Measurements from ENCODE around the gene RHOF. TPM values are rescaled to one million over a fixed set of nuclear protein-coding genes. Genes with fewer than 3 reads are reported as not detected.
A peak's percentile ranks its signal among the peaks of the same experiment; 100 is the strongest.

The RHOF gene
- total RNA-seq, 1 donor from 2014 or later = 41.0 TPM

- H3K27me3 ChIP-seq = no peaks in the 10 kb centered on the region
- H3K4me1 ChIP-seq = peaks cover 41% of the 10 kb centered on the region
- peak overlapping the region; percentile 100 for H3K27ac ChIP-seq
- DNase-seq = peak; percentile 86
- peaks cover 8% of the 10 kb centered on the region for H3K36me3 ChIP-seq
- TF ChIP-seq CTCF (IDR thresholded peaks at IDR 0.05) = no peak
- ATAC-seq = peak; percentile 0
- no peaks in the 10 kb centered on the region for H3K9me3 ChIP-seq
- intact Hi-C loops (cut with DNase I) = no loop called here
- peak overlapping the region; percentile 71 for H3K4me3 ChIP-seq
Measured at GRCh38 chr12:121800694-121801594, 7.5 kb upstream of the RHOF start.

- DNase-seq = peak; percentile 97
- H3K4me1 ChIP-seq = peaks cover 41% of the 10 kb centered on the region
- ATAC-seq = peak; percentile 71
- peak overlapping the region; percentile 71 for H3K4me3 ChIP-seq
- no peak for TF ChIP-seq CTCF (IDR thresholded peaks at IDR 0.05)
- peak overlapping the region; percentile 100 for H3K27ac ChIP-seq
- intact Hi-C loops (cut with DNase I) = no loop called here
- no peaks in the 10 kb centered on the region for H3K27me3 ChIP-seq
- H3K36me3 ChIP-seq = peaks cover 16% of the 10 kb centered on the region
- no peaks in the 10 kb centered on the region for H3K9me3 ChIP-seq
Measured at GRCh38 chr12:121799842-121800693, 6.6 kb upstream of the RHOF start.

- TF ChIP-seq CTCF (IDR thresholded peaks at IDR 0.05) = peak; percentile 13
- peaks cover 17% of the 10 kb centered on the region for H3K36me3 ChIP-seq
- H3K4me3 ChIP-seq = peak overlapping the region; percentile 71
- intact Hi-C loops (cut with DNase I) = no loop called here
- ATAC-seq (peak; percentile 24), DNase-seq (peak; percentile 84)
- peaks cover 49% of the 10 kb centered on the region for H3K4me1 ChIP-seq
- peak overlapping the region; percentile 100 for H3K27ac ChIP-seq
- H3K27me3 ChIP-seq = no peaks in the 10 kb centered on the region
- no peaks in the 10 kb centered on the region for H3K9me3 ChIP-seq
Measured at GRCh38 chr12:121799156-121799841, 5.8 kb upstream of the RHOF start.

- TF ChIP-seq CTCF (IDR thresholded peaks at IDR 0.05) = no peak
- H3K36me3 ChIP-seq = peaks cover 17% of the 10 kb centered on the region
- peak overlapping the region; percentile 71 for H3K4me3 ChIP-seq
- ATAC-seq (no peak), DNase-seq (no peak)
- peak overlapping the region; percentile 100 for H3K27ac ChIP-seq
- H3K27me3 ChIP-seq = no peaks in the 10 kb centered on the region
- H3K4me1 ChIP-seq = peaks cover 52% of the 10 kb centered on the region
- intact Hi-C loops (cut with DNase I) = no loop called here
- H3K9me3 ChIP-seq = no peaks in the 10 kb centered on the region
Measured at GRCh38 chr12:121798787-121799155, 5.3 kb upstream of the RHOF start.
